ENCODE results near the gene SLIT1.

SLIT1 gene

GRCh38 chr10:97128039-97128492, 57.7 kb downstream of the SLIT1 start:
- Histone ChIP-seq H3K36me3 (replicated peaks) (no peaks in the 10 kb centered on the region), H3K27ac (no peak overlapping the region), H3K27me3 (replicated peaks) (no peaks in the 10 kb centered on the region), H3K4me3 (ENCODE audit: low read depth, low read length) (no peak overlapping the region)
- TF ChIP-seq CTCF (IDR thresholded peaks at IDR 0.05; ENCODE audit: low read depth, low read length, missing control alignments) = no peak
- in situ Hi-C loops (cut with HindIII; ENCODE audit: low pct_ligation_motif_present, low sequenced_read_pairs) = no loop called here
- DNase-seq = no peak

GRCh38 chr10:97127509-97127908, 58.2 kb downstream of the SLIT1 start:
- DNase-seq = no peak

GRCh38 chr10:97124211-97124610, 61.5 kb downstream of the SLIT1 start:
- no peak for DNase-seq
- no peak overlapping the region for H3K27ac ChIP-seq
- TF ChIP-seq CTCF (IDR thresholded peaks at IDR 0.05; ENCODE audit: low read depth, low read length, missing control alignments) = no peak
- H3K36me3 ChIP-seq (replicated peaks) = no peaks in the 10 kb centered on the region
- no peaks in the 10 kb centered on the region for H3K27me3 ChIP-seq (replicated peaks)
- H3K4me3 ChIP-seq (ENCODE audit: low read depth, low read length) = no peak overlapping the region
- in situ Hi-C loops (cut with HindIII; ENCODE audit: low pct_ligation_motif_present, low sequenced_read_pairs) = no loop called here

More at GRCh38 chr10:97127509-97127908, 58.2 kb downstream of the SLIT1 start:
- no peaks in the 10 kb centered on the region for H3K27me3 ChIP-seq (replicated peaks)
- no peak for TF ChIP-seq CTCF (IDR thresholded peaks at IDR 0.05; ENCODE audit: low read depth, low read length, missing control alignments)
- no peaks in the 10 kb centered on the region for H3K36me3 ChIP-seq (replicated peaks)
- no peak overlapping the region for H3K4me3 ChIP-seq (ENCODE audit: low read depth, low read length)
- in situ Hi-C loops (cut with HindIII; ENCODE audit: low pct_ligation_motif_present, low sequenced_read_pairs) = no loop called here
- no peak overlapping the region for H3K27ac ChIP-seq

GRCh38 chr10:97123765-97124164, 62.0 kb downstream of the SLIT1 start:
- in situ Hi-C loops (cut with HindIII; ENCODE audit: low pct_ligation_motif_present, low sequenced_read_pairs) = no loop called here
- no peaks in the 10 kb centered on the region for H3K36me3 ChIP-seq (replicated peaks)
- no peak for DNase-seq
- no peaks in the 10 kb centered on the region for H3K27me3 ChIP-seq (replicated peaks)
- H3K27ac ChIP-seq = no peak overlapping the region
- TF ChIP-seq CTCF (IDR thresholded peaks at IDR 0.05; ENCODE audit: low read depth, low read length, missing control alignments) = no peak
- H3K4me3 ChIP-seq (ENCODE audit: low read depth, low read length) = no peak overlapping the region

GRCh38 chr10:97121041-97121440, 64.7 kb downstream of the SLIT1 start:
- in situ Hi-C loops (cut with HindIII; ENCODE audit: low pct_ligation_motif_present, low sequenced_read_pairs) = no loop called here
- no peaks in the 10 kb centered on the region for H3K36me3 ChIP-seq (replicated peaks)
- no peak for TF ChIP-seq CTCF (IDR thresholded peaks at IDR 0.05; ENCODE audit: low read depth, low read length, missing control alignments)
- no peak overlapping the region for H3K4me3 ChIP-seq (ENCODE audit: low read depth, low read length)
- H3K27me3 ChIP-seq (replicated peaks) = no peaks in the 10 kb centered on the region
- DNase-seq = no peak
- H3K27ac ChIP-seq = no peak overlapping the region

- Histone ChIP-seq H3K36me3 (replicated peaks) (no peaks in the 10 kb centered on the region), H3K4me3 (ENCODE audit: low read depth, low read length) (no peak overlapping the region), H3K27me3 (replicated peaks) (peaks cover 1% of the 10 kb centered on the region), H3K27ac (no peak overlapping the region)
- no peak for DNase-seq
- in situ Hi-C loops (cut with HindIII; ENCODE audit: low pct_ligation_motif_present, low sequenced_read_pairs) = no loop called here
- no peak for TF ChIP-seq CTCF (IDR thresholded peaks at IDR 0.05; ENCODE audit: low read depth, low read length, missing control alignments)
These were observed 65.4 kb downstream of the SLIT1 start for GRCh38 chr10:97120370-97120769.

Data from brain microvascular endothelial cell (primary cell).